Spleen (tissue), 7 donors: ENCODE results near the gene EPS8.

ENCODE experiments used
- POLR2A ChIP-seq, 3 donors: fragments of 450-650 bp; IDR thresholded peaks; one replicate each; pipeline ENCODE4 v1.5.1; 2017; ENCODE audit warnings: antibody characterized with exemption in 3 of 3, mild to moderate bottlenecking in 1 of 3
- TF ChIP-seq, protein P1 (sequence below), 11 experiments: fragments of 200-600 bp in 7 of 11; fragments of 450-650 bp in 4 of 11; sonication (generic) in 4 of 11; IDR thresholded peaks in 8 of 11; conservative IDR thresholded peaks in 3 of 11; 1 replicate in 7 of 11; 2 replicates in 4 of 11; pipeline versions ENCODE4 v1.4.0 to v1.8.0; 2016 to 2021; ENCODE audit warnings: antibody characterized with exemption in 11 of 11, inconsistent platforms in 4 of 11, mild to moderate bottlenecking in 1 of 11
- donor health status: DM: no; HTN: no; CAD: no; lungs with moderate emphysema.
- donor health status: DM: no; HTN: no; CAD: no.
- donor health status: DM: no; HTN: no; CAD: no.

DNA sequence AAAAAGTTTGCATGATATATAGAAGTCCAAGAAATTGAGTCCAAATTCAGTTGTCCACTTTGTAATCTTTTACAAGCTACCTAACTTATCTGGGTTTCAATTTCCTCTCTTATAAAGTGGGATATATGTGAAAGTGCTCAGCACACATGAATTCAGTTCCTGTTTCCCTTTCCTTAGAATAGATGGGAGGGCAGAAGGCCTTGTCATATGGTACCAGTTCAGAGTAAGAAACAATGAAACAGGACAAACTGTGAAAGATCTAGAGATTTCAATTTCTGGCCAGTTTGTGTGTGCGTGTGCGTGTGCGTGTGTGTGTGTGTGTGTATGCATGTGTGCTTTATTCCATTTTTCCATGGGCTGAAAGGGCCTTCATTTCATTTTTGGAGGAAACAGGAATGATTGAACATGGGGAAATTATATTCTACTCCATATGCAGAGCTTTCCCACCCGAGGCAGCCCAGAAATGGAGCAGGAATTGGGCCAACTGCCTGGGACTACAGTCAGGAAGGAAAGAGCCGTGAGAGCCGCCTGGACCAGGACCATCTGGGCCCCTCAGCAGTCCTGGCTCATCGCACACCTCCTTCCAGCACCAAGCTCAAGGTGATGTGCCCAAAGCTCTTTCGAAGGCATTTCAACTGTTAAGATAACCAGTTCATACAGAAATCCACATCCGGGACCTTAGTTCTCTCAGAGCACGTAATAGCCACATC lies 183.2 kb downstream of the EPS8 start:
- TF ChIP-seq, protein P1, sequence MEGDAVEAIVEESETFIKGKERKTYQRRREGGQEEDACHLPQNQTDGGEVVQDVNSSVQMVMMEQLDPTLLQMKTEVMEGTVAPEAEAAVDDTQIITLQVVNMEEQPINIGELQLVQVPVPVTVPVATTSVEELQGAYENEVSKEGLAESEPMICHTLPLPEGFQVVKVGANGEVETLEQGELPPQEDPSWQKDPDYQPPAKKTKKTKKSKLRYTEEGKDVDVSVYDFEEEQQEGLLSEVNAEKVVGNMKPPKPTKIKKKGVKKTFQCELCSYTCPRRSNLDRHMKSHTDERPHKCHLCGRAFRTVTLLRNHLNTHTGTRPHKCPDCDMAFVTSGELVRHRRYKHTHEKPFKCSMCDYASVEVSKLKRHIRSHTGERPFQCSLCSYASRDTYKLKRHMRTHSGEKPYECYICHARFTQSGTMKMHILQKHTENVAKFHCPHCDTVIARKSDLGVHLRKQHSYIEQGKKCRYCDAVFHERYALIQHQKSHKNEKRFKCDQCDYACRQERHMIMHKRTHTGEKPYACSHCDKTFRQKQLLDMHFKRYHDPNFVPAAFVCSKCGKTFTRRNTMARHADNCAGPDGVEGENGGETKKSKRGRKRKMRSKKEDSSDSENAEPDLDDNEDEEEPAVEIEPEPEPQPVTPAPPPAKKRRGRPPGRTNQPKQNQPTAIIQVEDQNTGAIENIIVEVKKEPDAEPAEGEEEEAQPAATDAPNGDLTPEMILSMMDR (IDR thresholded peaks at IDR 0.05 in 8 of 11, conservative IDR thresholded peaks at IDR 0.05 in 3 of 11) = no peak
- TF ChIP-seq POLR2A (IDR thresholded peaks at IDR 0.05) = no peak
